BJ (cell line): Measurements from ENCODE around the gene SEC24A. TPM values are rescaled to one million over a fixed set of nuclear protein-coding genes. Genes with fewer than 3 reads are reported as not detected.
"Not testable (repeated sequence)": the region's sequence is repeated elsewhere in the genome, so short reads cannot be mapped to it uniquely, and the experiment has no call there.

ENCODE experiments used
- CTCF ChIA-PET: fragments of 350-600 bp; formaldehyde crosslinking; extraction: SDS; loops from one replicate; lab custom pipeline; 2021; ENCODE audit warnings: antibody characterized with exemption, inconsistent platforms; lab: Yijun Ruan, JAX
- POLR2A ChIA-PET: fragments of 300-600 bp; sonication (Branson Sonifier 250); formaldehyde crosslinking; extraction: SDS; loops from one replicate; lab custom pipeline; 2021; ENCODE audit warnings: antibody characterized with exemption; lab: Charles Lee
- DNase-seq: peaks from one replicate; pipeline ENCODE4 v3.0.0-alpha.2; 2011; ENCODE audit warnings: low read depth
- H3K27me3 ChIP-seq: 2 replicates; pipeline ENCODE4 v1.6.0; 2011; ENCODE audit warnings: low read length; ENCODE audit not compliant: control insufficient read depth, insufficient read depth
- H3K36me3 ChIP-seq: 2 replicates; pipeline ENCODE4 v1.5.1; 2011; ENCODE audit warnings: low read length; ENCODE audit not compliant: control insufficient read depth, insufficient read depth
- H3K4me3 ChIP-seq: 2 replicates; pipeline ENCODE4 v1.5.1; 2011; ENCODE audit warnings: low read depth, mild to moderate bottlenecking, control low read depth, low read length
- polyA plus RNA-seq: library from polyadenylated mRNA; depleted of rRNA; stranded (reverse); fragments of >200 nt; gene quantifications from 2 replicates; pipeline ENCODE4 v1.2.3, GENCODE V29; 2011
- TF ChIP-seq, protein P1 (sequence below): IDR thresholded peaks from 2 replicates; pipeline ENCODE4 v1.5.1; 2011; ENCODE audit warnings: low read depth, mild to moderate bottlenecking, control low read depth, inconsistent platforms, low read length, moderate library complexity; ENCODE audit not compliant: insufficient read depth

Gene SEC24A
- polyA plus RNA-seq, 1 experiment, result 27.9 TPM

DNA sequence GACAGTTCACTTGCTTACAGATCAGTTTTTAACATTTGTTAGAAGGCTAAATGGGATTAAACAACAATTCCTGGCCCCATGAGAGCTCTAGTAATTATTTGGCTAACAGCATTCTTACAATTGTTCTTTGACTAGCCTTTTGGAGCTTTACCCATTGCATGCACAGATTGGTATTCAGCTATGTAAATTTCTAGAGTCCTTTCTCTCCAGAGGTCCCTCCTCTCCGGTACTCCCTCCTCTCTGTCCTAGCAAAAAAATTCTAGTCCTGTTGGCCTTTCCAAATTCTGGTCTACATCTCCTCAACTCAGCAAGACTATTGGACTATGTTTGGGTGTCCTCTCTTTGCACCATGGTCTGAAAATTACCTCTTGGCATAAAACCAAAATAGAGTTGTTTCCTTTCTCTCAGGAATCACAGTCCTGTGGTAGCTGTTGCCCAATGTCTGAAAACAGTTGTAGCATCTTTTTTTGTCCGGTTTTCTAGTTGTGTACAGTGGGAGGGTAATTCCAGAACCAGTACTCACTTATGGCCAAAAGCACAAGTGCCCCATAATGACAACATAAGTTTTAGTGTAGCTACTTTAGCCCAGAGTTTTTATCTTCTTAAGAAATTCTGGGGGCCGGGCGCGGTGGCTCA is 34.0 kb upstream of the SEC24A start:
- DNase-seq, result no peak
- Histone ChIP-seq H3K27me3 (no peaks in the 10 kb centered on the region), H3K36me3 (peaks cover 5% of the 10 kb centered on the region), H3K4me3 (no peak overlapping the region)
- TF ChIP-seq, protein P1, sequence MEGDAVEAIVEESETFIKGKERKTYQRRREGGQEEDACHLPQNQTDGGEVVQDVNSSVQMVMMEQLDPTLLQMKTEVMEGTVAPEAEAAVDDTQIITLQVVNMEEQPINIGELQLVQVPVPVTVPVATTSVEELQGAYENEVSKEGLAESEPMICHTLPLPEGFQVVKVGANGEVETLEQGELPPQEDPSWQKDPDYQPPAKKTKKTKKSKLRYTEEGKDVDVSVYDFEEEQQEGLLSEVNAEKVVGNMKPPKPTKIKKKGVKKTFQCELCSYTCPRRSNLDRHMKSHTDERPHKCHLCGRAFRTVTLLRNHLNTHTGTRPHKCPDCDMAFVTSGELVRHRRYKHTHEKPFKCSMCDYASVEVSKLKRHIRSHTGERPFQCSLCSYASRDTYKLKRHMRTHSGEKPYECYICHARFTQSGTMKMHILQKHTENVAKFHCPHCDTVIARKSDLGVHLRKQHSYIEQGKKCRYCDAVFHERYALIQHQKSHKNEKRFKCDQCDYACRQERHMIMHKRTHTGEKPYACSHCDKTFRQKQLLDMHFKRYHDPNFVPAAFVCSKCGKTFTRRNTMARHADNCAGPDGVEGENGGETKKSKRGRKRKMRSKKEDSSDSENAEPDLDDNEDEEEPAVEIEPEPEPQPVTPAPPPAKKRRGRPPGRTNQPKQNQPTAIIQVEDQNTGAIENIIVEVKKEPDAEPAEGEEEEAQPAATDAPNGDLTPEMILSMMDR, result no peak
- CTCF ChIA-PET, result no interaction called here
- POLR2A ChIA-PET, result no interaction called here

DNA sequence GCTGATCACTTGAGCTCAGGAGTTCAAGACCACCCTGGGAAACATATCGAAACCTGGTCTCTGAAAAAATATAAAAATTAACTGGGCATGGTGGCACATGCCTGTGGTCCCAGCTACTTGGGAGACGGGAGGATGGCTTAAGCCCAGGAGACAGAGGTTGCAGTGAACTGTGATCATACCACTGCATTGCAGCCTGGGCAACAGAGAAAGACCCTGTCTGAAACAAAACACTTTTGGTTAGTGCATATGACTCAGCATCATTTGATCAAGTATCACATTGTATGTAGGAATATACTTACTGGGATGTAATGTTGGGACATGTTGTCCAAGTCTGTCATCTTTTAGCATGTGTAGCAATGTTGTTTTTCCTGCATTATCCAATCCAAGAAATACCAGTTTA is 28.0 kb upstream of the SEC24A start:
- no peaks in the 10 kb centered on the region for H3K27me3 ChIP-seq
- H3K4me3 ChIP-seq, result no peak overlapping the region
- ChIA-PET CTCF (no interaction called here), POLR2A (no interaction called here)
- H3K36me3 ChIP-seq, result peaks cover 2% of the 10 kb centered on the region
- TF ChIP-seq, protein P1, result no peak
- no peak for DNase-seq

GRCh38 chr5:134625559-134625958 is 23.0 kb upstream of the SEC24A start:
- POLR2A ChIA-PET, result no interaction called here
- H3K4me3 ChIP-seq, result no peak overlapping the region
- TF ChIP-seq, protein P1, result no peak
- DNase-seq, result no peak
- H3K36me3 ChIP-seq, result peaks cover 1% of the 10 kb centered on the region
- H3K27me3 ChIP-seq, result no peaks in the 10 kb centered on the region
- CTCF ChIA-PET, result interaction anchor here (1.8 kb wide), 1 partner anchor 9 kb away, joined by 4 read pairs; no protein-coding TSS in a partner anchor

- H3K27me3 ChIP-seq, result no peaks in the 10 kb centered on the region
- no peak overlapping the region for H3K4me3 ChIP-seq
- TF ChIP-seq, protein P1, result no peak
- ChIA-PET CTCF (interaction anchor here (0.6 kb wide), 2 partner anchors 9 to 72 kb away, joined by 3 read pairs; no protein-coding TSS in a partner anchor), POLR2A (no interaction called here)
- DNase-seq, result no peak
- peaks cover 1% of the 10 kb centered on the region for H3K36me3 ChIP-seq
Measured at GRCh38 chr5:134626369-134627014, 22.1 kb upstream of the SEC24A start.

GRCh38 chr5:134634227-134634626 is 14.4 kb upstream of the SEC24A start:
- TF ChIP-seq, protein P1, result no peak
- ChIA-PET CTCF (interaction anchor here (0.7 to 1.7 kb wide), 4 partner anchors 10 to 47 kb away, joined by 3 to 5 read pairs (median 4); no protein-coding TSS in a partner anchor), POLR2A (interaction anchor here (0.6 kb wide), 1 partner anchor 131 kb away, joined by 3 read pairs; no protein-coding TSS in a partner anchor)
- no peaks in the 10 kb centered on the region for H3K27me3 ChIP-seq
- no peaks in the 10 kb centered on the region for H3K36me3 ChIP-seq
- no peak overlapping the region for H3K4me3 ChIP-seq
- DNase-seq, result no peak

DNA sequence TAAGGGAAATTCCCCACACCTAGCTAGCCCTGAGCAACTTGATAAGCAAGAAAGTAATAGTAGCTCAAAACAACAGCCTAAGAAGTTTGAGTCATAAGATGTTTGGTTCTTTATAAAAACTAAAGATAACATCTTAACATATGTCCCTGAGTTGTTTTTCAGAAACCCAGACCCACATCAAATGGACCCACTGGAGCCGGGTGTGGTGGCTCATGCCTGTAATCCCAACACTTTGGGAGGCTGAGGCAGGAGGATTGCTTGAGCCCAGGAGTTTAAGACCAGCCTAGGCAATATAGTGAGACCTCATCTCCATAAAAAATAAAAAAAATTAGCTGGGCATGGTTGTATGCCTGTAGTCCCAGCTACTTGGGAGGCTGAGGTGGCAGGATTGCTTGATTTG is 13.2 kb upstream of the SEC24A start:
- POLR2A ChIA-PET, H3K4me3 ChIP-seq, DNase-seq, H3K36me3 ChIP-seq, H3K27me3 ChIP-seq: not testable (repeated sequence)
- CTCF ChIA-PET, result interaction anchor here (1.7 kb wide), 1 partner anchor 11 kb away, joined by 4 read pairs; no protein-coding TSS in a partner anchor
